NCI-H2107 treated with DMSO at 0.1 percent for 48 hours (cell line): ENCODE data around the gene ST3GAL6.

ENCODE experiments used
- DNase-seq: peaks from one replicate; lab custom pipeline; 2025; ENCODE audit not compliant: unreplicated experiment; lab: John Stamatoyannopoulos, UW

The ST3GAL6 gene

GRCh38 chr3:98775459-98776139 lies 12.5 kb downstream of the ST3GAL6 start:
- no peak for DNase-seq

DNA sequence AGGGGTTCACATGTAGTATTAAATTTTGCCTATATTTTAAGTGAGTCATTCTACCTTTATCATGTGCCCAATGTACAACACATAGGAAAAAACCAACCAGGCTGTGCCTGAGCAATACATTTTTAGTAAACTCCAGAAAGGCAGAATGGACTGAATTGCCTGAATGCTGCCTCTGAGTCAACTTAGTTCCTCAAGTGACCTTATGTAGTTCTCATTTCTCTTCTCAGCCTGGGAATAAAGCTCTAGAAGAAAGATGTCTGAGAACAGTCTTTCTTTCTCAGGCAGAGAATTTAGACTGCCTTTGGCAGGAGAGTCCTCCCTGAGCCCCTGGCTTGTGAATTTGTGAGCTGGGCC lies 13.0 kb downstream of the ST3GAL6 start:
- no peak for DNase-seq

DNA sequence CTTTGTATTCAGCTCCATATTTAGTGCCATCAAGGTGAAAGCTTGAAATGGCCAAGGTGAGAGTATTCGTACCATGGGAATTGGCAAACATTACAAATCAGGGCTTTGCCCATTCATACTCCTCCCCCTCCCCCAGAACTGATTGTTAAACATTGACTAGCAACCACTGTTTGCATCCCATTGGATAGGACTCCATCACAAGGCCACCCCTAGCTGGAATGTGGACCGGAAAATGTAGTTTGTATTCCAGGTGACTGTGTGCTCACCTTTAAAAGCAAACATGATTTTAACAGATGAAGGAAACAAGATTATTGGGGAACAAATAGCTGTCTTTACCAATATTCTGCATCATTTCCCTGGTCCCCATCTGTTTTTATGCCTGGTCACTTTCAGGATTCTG lies 14.1 kb downstream of the ST3GAL6 start:
- DNase-seq, result no peak

DNA sequence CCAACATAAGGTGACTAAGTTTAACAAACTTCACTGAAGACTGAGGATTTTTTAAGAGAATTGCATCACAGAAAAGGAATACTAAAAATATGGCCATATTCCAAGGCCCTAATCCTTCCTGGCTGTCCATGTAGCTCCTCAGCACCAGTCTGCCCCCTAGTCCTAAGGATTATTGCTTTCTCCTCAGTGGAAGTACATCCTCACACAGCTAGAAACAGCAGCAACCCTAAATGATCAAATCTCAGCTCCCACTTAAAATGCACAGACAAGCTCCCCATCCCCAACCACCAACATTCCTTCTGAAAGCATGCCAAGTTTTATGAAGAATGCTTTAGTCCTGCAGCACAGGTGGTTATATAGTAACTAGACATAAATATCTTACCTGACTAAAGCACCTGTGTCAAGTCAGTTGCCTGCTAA lies 14.7 kb downstream of the ST3GAL6 start:
- DNase-seq, result no peak

- DNase-seq, result no peak
These were observed 15.2 kb downstream of the ST3GAL6 start for GRCh38 chr3:98778383-98778782.

- DNase-seq, result no peak
These were observed 15.8 kb downstream of the ST3GAL6 start for GRCh38 chr3:98778852-98779413.

DNA sequence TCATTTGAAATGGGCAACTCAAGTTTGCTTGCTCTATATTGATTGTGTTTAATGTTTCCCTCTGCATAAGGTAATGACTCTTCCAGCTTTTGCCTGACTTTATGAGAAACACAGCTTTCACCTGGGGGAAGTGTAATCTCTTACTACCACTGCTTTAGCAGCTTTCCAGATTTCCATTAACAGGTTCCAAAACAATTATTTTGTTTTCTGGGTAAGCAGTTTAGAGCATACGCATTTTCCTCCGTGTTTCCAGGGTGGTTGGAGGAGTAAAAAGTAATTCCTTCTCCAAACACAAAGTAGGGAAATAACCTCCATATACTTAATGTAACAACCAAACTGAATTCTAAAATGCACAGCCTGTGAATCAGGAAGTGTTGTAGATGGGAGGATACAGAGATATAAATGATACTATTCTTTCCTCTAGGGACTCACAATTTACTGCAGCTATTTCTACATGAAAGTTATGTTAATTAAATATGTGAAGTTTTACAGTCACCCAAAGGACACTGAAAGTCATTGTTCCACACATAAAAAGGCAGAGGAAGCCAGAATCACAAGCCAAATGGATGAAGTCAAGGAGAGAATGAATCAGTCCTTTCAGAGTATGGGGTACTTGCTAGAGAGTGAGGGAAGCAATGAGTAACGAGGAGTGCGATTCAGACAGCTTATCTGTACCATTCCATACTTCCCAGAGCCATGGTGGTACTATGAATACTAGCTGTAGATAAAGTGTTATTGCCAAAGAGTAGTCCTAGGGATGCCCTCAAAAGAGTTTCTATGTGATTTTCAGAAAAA lies 16.6 kb downstream of the ST3GAL6 start:
- no peak for DNase-seq

DNA sequence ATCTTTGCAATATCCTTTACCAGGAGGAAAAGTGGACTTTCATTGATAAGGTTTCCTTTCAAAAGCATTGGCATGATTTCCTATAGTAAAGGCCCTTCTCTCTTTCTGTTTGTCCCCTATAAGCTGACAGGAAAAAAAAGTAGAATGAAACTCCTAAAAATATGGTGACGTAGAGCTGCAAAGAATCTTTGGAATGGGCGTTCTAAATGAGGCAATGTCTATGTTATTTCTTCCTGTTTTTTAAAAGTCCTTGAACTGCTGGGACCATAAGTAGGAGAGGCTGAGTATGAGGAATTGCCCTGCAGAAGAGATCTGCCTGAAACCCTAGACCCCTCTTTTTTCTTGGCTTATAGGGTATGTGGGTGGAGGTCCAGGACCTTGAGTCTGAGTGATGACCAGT lies 17.2 kb downstream of the ST3GAL6 start:
- DNase-seq, result no peak

- no peak for DNase-seq
These were observed 19.8 kb downstream of the ST3GAL6 start for GRCh38 chr3:98782824-98783500.

GRCh38 chr3:98784042-98784441 lies 20.9 kb downstream of the ST3GAL6 start:
- DNase-seq, result no peak

DNA sequence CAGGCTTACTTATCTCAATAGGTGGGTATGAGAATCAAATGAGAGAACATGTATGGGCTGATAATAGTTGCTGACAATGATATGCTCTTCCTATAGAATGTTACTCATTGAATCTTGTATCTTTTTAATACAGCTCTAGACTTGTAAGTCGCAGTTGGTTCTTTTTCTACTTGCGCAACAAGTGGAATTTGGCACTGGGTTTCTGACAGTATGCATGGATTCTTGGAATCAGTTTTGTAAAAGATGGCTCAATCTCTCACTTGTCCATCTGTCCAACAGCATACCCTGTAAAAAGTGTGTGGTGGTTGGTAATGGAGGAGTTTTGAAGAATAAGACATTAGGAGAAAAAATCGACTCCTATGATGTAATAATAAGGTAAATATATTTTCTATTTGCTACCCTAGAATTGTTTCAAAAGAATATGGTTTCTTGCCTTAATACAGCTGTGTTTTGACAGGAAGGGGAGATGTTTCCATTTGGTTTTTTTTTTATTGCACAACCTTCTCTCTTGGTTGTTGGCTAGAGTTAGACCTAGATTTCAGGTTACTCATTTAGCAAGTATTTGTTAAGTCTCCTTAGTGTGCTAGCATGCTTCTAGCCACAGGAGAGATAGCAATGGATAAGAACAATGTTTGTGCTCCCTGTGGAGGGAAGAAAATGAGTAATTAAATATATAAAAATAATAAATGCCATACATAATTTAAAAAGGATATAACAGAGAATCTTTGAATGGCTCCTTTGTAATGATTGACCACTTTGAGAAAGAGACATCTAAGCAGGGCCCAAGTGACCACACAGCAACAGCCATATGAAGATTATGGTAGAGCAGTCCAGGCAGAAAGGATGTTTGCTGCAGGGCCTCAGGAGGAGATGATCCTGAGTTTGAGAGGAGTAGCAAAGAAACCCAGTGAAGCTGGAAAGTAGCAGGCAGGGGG lies 21.8 kb downstream of the ST3GAL6 start:
- no peak for DNase-seq

- DNase-seq, result no peak
These were observed 23.3 kb downstream of the ST3GAL6 start for GRCh38 chr3:98786364-98787006.

DNA sequence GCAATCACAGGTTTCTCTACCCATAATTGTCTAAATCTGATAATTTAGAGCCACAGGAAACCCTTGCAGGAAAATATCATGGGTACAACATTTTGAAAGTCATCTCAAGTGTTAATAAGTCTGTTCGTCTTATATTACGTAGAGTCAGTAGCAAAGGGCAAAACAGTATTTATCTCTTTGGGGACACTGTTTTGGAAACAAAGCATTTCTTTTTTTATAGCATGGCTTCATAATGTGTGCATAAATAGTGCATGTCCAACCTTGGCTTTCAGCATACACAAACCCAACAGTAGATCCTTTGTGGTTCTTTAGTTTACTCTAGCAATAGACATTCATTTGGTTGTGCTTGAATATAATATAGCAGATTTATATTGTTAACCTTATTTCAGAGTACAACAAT lies 24.0 kb downstream of the ST3GAL6 start:
- no peak for DNase-seq

- no peak for DNase-seq
These were observed 25.5 kb downstream of the ST3GAL6 start for GRCh38 chr3:98788651-98789050.

DNA sequence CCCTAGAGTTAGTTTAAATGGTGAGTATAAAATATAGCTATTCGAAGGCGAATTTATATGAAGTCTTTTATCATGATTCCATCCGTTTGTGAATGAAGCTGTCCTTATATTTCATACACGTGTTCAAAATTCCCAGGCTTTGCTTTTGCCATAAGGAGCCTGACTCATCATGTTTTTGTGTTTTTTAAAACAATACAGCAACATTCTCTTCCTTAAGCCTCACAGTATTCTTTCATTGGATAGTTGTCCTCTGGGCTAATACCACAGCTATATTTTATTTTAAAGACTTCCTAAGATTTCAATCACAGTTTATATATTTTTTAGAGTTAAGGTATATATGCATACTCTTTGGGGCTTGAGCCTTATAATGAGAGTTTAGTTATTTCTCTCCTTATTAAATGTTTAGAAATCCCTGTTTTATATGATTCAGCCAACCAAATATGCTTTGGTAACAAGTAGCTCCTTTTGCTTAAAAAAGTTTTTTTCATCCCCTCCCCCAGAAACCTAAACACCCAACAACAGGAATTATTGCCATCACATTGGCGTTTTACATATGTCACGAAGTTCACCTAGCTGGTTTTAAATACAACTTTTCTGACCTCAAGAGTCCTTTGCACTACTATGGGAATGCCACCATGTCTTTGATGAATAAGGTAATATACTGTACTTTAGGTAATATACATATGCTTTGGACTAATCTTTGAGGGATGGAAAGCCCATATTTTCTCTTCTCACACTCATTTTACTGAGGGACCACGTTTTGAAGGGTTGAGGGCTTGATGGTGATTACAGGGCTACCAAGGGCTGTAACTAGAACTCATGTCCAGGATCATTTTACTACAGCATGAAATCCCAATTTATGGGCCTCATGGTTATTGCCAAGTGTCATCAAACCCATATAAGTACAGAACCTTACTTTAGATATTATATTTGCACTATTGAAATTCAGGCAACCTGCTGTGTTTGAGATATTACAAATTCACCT lies 28.5 kb downstream of the ST3GAL6 start:
- no peak for DNase-seq

DNA sequence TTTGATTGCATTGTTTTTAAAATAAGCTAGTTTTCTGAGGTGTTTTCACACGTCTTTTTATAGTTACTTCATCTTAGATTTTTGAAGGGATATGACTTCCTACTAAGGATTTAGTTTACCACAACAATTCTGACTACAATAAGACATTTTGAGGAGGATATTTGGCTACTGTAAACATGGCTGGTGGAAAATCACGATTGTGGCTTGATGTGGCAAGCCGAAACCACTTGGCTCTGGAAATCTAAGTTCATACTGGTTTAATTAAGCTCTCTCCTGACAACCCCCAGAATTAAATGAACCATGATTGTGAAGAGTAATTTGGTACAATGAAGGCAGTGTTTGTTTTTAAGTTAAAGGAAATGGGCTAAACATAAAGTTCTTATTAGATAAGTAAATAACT lies 30.8 kb downstream of the ST3GAL6 start:
- DNase-seq, result no peak

GRCh38 chr3:98796334-98796733 lies 33.2 kb downstream of the ST3GAL6 start:
- DNase-seq, result no peak

DNA sequence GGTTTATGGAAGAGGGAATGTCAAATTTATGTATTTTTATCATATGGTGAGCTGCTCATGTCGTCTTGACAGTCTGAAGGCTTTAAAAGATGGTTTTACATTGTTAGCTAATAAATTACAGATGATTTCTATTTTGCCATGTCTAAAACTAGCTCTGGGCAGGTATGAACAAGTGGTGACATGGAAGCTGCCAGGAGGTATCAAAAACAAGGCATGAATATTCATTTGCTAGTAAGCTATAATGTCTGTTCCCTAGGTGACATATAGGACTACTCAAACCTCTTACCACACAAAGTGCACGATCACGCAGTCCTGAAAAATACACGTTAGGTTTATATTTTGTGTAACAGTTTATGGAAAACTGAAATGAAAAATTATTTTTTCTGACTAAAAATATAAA lies 34.8 kb downstream of the ST3GAL6 start:
- no peak for DNase-seq

DNA sequence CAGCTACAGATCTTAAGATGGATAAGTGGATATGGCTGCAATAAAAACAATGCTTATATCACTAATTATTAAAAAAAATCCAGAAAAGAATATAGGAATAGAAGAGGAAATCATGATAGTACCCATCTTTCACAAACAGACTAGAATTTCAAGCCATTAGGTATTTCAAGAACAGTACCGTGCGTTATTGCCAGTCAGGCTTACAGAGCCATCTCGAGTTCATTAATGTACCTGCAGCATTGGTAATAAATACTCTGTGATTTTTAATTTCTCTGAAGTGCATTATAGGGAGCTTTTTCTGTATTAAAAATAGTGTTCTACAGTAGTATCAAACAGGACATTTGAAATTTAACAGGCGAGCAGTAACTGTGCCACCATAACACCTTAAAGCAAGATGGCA lies 35.7 kb downstream of the ST3GAL6 start:
- no peak for DNase-seq
